EH (cell line): ENCODE data around the gene CORO2B.
"Not testable (repeated sequence)": the region's sequence is repeated elsewhere in the genome, so short reads cannot be mapped to it uniquely, and the experiment has no call there.

Experiments
- DNase-seq: peaks from one replicate; pipeline ENCODE4 v3.0.0-alpha.2; 2015; ENCODE audit warnings: low read depth

The CORO2B gene

GRCh38 chr15:68630211-68630555, 51.4 kb downstream of the CORO2B start:
- no peak for DNase-seq

- no peak for DNase-seq
These were observed 52.0 kb downstream of the CORO2B start for GRCh38 chr15:68630836-68631235.

GRCh38 chr15:68631601-68632051, 52.8 kb downstream of the CORO2B start:
- no peak for DNase-seq

- no peak for DNase-seq
These were observed 53.3 kb downstream of the CORO2B start for GRCh38 chr15:68632101-68632500.

- no peak for DNase-seq
These were observed 54.7 kb downstream of the CORO2B start for GRCh38 chr15:68633231-68634121.

GRCh38 chr15:68634122-68634482, 55.3 kb downstream of the CORO2B start:
- no peak for DNase-seq

GRCh38 chr15:68634531-68634930, 55.7 kb downstream of the CORO2B start:
- DNase-seq = no peak

- DNase-seq = no peak
These were observed 56.3 kb downstream of the CORO2B start for GRCh38 chr15:68635141-68635540.

- DNase-seq = no peak
These were observed 57.5 kb downstream of the CORO2B start for GRCh38 chr15:68636256-68636655.

- no peak for DNase-seq
These were observed 59.1 kb downstream of the CORO2B start for GRCh38 chr15:68637767-68638404.

GRCh38 chr15:68638953-68639515, 60.2 kb downstream of the CORO2B start:
- peak; percentile 83 for DNase-seq

GRCh38 chr15:68639926-68640600, 61.3 kb downstream of the CORO2B start:
- DNase-seq = peak; percentile 52

GRCh38 chr15:68640791-68641331, 62.1 kb downstream of the CORO2B start:
- peak; percentile 37 for DNase-seq

- DNase-seq = no peak
These were observed 62.6 kb downstream of the CORO2B start for GRCh38 chr15:68641376-68641775.

GRCh38 chr15:68642491-68642845, 63.7 kb downstream of the CORO2B start:
- peak; percentile 33 for DNase-seq

- DNase-seq = no peak
These were observed 64.5 kb downstream of the CORO2B start for GRCh38 chr15:68643216-68643830.

- DNase-seq = peak; percentile 82
These were observed 65.5 kb downstream of the CORO2B start for GRCh38 chr15:68644083-68644904.

- no peak for DNase-seq
These were observed 66.2 kb downstream of the CORO2B start for GRCh38 chr15:68644996-68645395.

GRCh38 chr15:68646156-68646555, 67.4 kb downstream of the CORO2B start:
- no peak for DNase-seq

GRCh38 chr15:68646696-68647095, 67.9 kb downstream of the CORO2B start:
- no peak for DNase-seq

GRCh38 chr15:68647361-68647760, 68.6 kb downstream of the CORO2B start:
- not testable (repeated sequence) for DNase-seq
